Prostate gland (tissue), 2 donors: Measurements from ENCODE around the gene LTB.

ENCODE experiments used
- CTCF ChIP-seq, 4 experiments: fragments of 200-600 bp in 2 of 4; fragments of 450-650 bp in 2 of 4; sonication (generic) in 2 of 4; IDR thresholded peaks; 1 replicate in 3 of 4; 2 replicates in 1 of 4; pipeline ENCODE4 v1.5.1; 2016 to 2019; ENCODE audit warnings: antibody characterized with exemption in 4 of 4, mild to moderate bottlenecking in 2 of 4, moderate library complexity in 2 of 4
- POLR2A ChIP-seq: fragments of 450-650 bp; IDR thresholded peaks from one replicate; pipeline ENCODE4 v1.6.1; 2016; ENCODE audit warnings: antibody characterized with exemption, mild to moderate bottlenecking
- POLR2AphosphoS5 ChIP-seq: sonication (generic); formaldehyde crosslinking; IDR thresholded peaks from one replicate; pipeline ENCODE4 v1.6.1; 2017; ENCODE audit warnings: antibody characterized with exemption

- TF ChIP-seq CTCF (IDR thresholded peaks at IDR 0.05), result no peak
- TF ChIP-seq POLR2AphosphoS5, result no peak
- no peak for TF ChIP-seq POLR2A
These were observed 43.3 kb downstream of the LTB start for GRCh38 chr6:31538805-31539400.
